Tibial nerve (tissue), 4 donors: ENCODE data around the gene PUS10.

ENCODE experiments used
- CTCF ChIP-seq, 5 experiments: fragments of 200-600 bp in 3 of 5; fragments of 450-650 bp in 2 of 5; sonication (generic) in 3 of 5; IDR thresholded peaks; one replicate each; pipeline ENCODE4 v1.5.1; 2016 to 2019; ENCODE audit warnings: antibody characterized with exemption in 5 of 5, mild to moderate bottlenecking in 3 of 5, moderate library complexity in 2 of 5
- EP300 ChIP-seq, 2 donors: sonication (generic); formaldehyde crosslinking; IDR thresholded peaks; one replicate each; pipeline ENCODE4 v1.6.1; 2017; ENCODE audit warnings: antibody characterized with exemption in 2 of 2, mild to moderate bottlenecking in 1 of 2
- POLR2A ChIP-seq, 2 donors: fragments of 450-650 bp; IDR thresholded peaks; one replicate each; pipeline ENCODE4 v1.6.1; 2017; ENCODE audit warnings: antibody characterized with exemption in 2 of 2, mild to moderate bottlenecking in 2 of 2, moderate library complexity in 2 of 2

- TF ChIP-seq CTCF (IDR thresholded peaks at IDR 0.05) (no peak), POLR2A (IDR thresholded peaks at IDR 0.05) (no peak), EP300 (IDR thresholded peaks at IDR 0.05) (no peak)
Observed at GRCh38 chr2:61009355-61009754, 8.7 kb downstream of the PUS10 start.
